ENCODE results near the gene TRAPPC8.
A peak's percentile ranks its signal among the peaks of the same experiment; 100 is the strongest.

DNA sequence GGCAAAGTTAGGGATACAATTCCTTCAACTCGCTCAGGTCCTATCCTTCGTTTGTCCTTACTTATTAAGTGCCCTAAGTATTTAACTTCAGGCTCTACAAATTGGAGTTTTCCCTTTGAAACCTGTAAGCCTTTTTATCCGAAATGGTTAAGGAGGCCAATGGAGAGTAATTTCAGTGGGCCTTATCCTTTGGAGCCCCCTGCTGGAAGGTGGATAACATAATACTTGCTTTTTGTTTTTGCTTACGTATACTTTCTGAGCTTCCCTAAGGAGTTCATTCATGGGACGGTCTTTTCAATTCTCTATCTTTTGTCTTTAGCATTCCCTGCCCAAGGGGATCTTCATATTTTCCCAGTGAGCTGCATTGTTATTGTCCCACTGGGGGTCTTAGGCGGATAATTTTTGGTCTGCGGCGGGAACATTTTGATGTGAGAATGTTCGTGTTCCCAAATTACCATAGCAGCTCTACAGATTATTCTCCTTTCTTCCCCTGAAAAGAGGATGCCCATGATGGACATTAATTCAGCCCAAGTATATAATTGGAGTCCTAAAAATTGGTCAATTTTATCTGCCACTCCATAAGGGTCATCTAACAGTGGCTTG is 34.4 kb upstream of the TRAPPC8 start:
- TF ChIP-seq, protein P1, sequence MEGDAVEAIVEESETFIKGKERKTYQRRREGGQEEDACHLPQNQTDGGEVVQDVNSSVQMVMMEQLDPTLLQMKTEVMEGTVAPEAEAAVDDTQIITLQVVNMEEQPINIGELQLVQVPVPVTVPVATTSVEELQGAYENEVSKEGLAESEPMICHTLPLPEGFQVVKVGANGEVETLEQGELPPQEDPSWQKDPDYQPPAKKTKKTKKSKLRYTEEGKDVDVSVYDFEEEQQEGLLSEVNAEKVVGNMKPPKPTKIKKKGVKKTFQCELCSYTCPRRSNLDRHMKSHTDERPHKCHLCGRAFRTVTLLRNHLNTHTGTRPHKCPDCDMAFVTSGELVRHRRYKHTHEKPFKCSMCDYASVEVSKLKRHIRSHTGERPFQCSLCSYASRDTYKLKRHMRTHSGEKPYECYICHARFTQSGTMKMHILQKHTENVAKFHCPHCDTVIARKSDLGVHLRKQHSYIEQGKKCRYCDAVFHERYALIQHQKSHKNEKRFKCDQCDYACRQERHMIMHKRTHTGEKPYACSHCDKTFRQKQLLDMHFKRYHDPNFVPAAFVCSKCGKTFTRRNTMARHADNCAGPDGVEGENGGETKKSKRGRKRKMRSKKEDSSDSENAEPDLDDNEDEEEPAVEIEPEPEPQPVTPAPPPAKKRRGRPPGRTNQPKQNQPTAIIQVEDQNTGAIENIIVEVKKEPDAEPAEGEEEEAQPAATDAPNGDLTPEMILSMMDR (conservative IDR thresholded peaks at IDR 0.05; ENCODE audit: low read length) = peak; percentile 85
- no peak for TF ChIP-seq EZH2phosphoT487 (IDR thresholded peaks at IDR 0.05; ENCODE audit: borderline replicate concordance)
